ENCODE data around the gene SORBS2.

Gene SORBS2

GRCh38 chr4:185834778-185835177 is 22.8 kb upstream of the SORBS2 start:
- no peak for DNase-seq

- DNase-seq: no peak
Measured at GRCh38 chr4:185834088-185834487, 22.1 kb upstream of the SORBS2 start.

- DNase-seq: no peak
Measured at GRCh38 chr4:185833055-185833598, 21.1 kb upstream of the SORBS2 start.

- no peak for DNase-seq
Measured at GRCh38 chr4:185831125-185831815, 19.3 kb upstream of the SORBS2 start.

GRCh38 chr4:185830263-185830994 is 18.4 kb upstream of the SORBS2 start:
- no peak for DNase-seq

GRCh38 chr4:185826381-185826780 is 14.4 kb upstream of the SORBS2 start:
- no peak for DNase-seq

- DNase-seq: no peak
Measured at GRCh38 chr4:185825737-185826136, 13.7 kb upstream of the SORBS2 start.

- DNase-seq: no peak
Measured at GRCh38 chr4:185822791-185823190, 10.8 kb upstream of the SORBS2 start.

GRCh38 chr4:185821029-185821419 is 9.0 kb upstream of the SORBS2 start:
- DNase-seq: no peak

GRCh38 chr4:185820146-185821028 is 8.4 kb upstream of the SORBS2 start:
- DNase-seq: no peak

- DNase-seq: no peak
Measured at GRCh38 chr4:185819144-185819543, 7.2 kb upstream of the SORBS2 start.

GRCh38 chr4:185817403-185817818 is 5.4 kb upstream of the SORBS2 start:
- no peak for DNase-seq

- DNase-seq: no peak
Measured at GRCh38 chr4:185813133-185813532, 1.1 kb upstream of the SORBS2 start.

- DNase-seq: no peak
Measured at GRCh38 chr4:185810746-185811508, 1.1 kb downstream of the SORBS2 start.

GRCh38 chr4:185809533-185810071 is 2.4 kb downstream of the SORBS2 start:
- no peak for DNase-seq

- no peak for DNase-seq
Measured at GRCh38 chr4:185809121-185809520, 2.9 kb downstream of the SORBS2 start.

- DNase-seq: no peak
Measured at GRCh38 chr4:185805979-185806378, 6.0 kb downstream of the SORBS2 start.

GRCh38 chr4:185805262-185805802 is 6.7 kb downstream of the SORBS2 start:
- DNase-seq: no peak

GRCh38 chr4:185803022-185803421 is 9.0 kb downstream of the SORBS2 start:
- no peak for DNase-seq

- DNase-seq: no peak
Measured at GRCh38 chr4:185801471-185801870, 10.5 kb downstream of the SORBS2 start.

GRCh38 chr4:185800266-185800945 is 11.6 kb downstream of the SORBS2 start:
- DNase-seq: no peak

Data from inflammatory macrophage treated with lipopolysaccharide for 1 hour (primary cell).